ENCODE measurements around the gene SMYD2. TPM values are rescaled to one million over a fixed set of nuclear protein-coding genes. Genes with fewer than 3 reads are reported as not detected.

The SMYD2 gene
- polyA plus RNA-seq, 3 donors: 14.2 to 28.4 (median 23.6) TPM

DNA sequence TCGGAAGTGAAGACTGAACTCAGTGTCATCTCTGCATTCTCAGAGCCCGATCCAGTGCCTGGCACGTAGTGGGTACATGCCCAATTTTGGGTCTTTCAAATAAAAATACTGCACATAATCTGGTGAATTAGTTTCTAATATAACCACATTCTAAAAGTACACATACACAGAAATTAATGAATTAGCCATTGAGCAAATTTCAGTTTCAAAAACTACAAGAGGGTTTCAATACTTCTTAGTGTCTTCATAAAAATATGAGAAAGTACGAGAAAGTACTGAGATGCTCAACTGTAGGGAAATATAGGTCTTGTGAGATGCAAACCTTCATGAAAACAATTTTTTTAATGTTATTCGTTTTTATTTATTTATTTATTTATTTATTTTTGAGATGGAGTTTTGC lies 86.9 kb downstream of the SMYD2 start:
- H3K9me3 ChIP-seq (replicated peaks in 1 of 2; ENCODE audit: control insufficient read depth in 1 of 2, insufficient read depth in 1 of 2, low read length in 2 of 2): no peaks in the 10 kb centered on the region
- peaks cover 5 to 7% of the 10 kb centered on the region in 2 donors for H3K4me1 ChIP-seq (ENCODE audit: control insufficient read depth in 1 of 2, insufficient read depth in 2 of 2, low read length in 2 of 2)
- H2AFZ ChIP-seq (ENCODE audit: insufficient read depth, low read depth, low read length, poor library complexity, severe bottlenecking): no peak overlapping the region
- Mint-ChIP-seq H3K27ac (no peak overlapping the region), H3K4me1 (peaks cover 8% of the 10 kb centered on the region), H3K9me3 (peaks cover 0 to 3% (median 0%) of the 10 kb centered on the region in 7 donors), H3K36me3 (no peaks in the 10 kb centered on the region), H3K27me3 (ENCODE audit: low read depth in 3 of 3) (peaks cover 3 to 7% (median 3%) of the 10 kb centered on the region in 3 donors), H3K4me3 (no peak overlapping the region)
- DNase-seq: no peak
- no peak for TF ChIP-seq CTCF (IDR thresholded peaks at IDR 0.05)
- H3K36me3 ChIP-seq (replicated peaks in 1 of 2; ENCODE audit: control insufficient read depth in 1 of 2, insufficient read depth in 2 of 2, low read length in 2 of 2): no peaks in the 10 kb centered on the region
- H3K4me2 ChIP-seq (replicated peaks; ENCODE audit: extremely low read depth, low read length, poor library complexity, severe bottlenecking): no peak overlapping the region
- H3K27ac ChIP-seq (ENCODE audit: low read depth in 1 of 2, low read length in 2 of 2): no peak overlapping the region
- WGBS (ENCODE audit: insufficient coverage): no CpG with 5 or more reads among the region's 5 CpGs
- H3K27me3 ChIP-seq (ENCODE audit: control insufficient read depth in 2 of 2, insufficient read depth in 2 of 2, low read length in 2 of 2): no peaks in the 10 kb centered on the region
- no peaks in the 10 kb centered on the region for H4K20me1 ChIP-seq (ENCODE audit: insufficient read depth, low read length)
- H3K4me3 ChIP-seq (replicated peaks in 1 of 3; ENCODE audit: low read depth in 2 of 3, low read length in 3 of 3): no peak overlapping the region
- intact Hi-C loops (cut with micrococcal nuclease): no loop called here
- no peaks in the 10 kb centered on the region for H3K79me2 ChIP-seq (ENCODE audit: insufficient read depth, low read length)
- no peak overlapping the region for H3K9ac ChIP-seq (ENCODE audit: insufficient read depth, low read length, poor library complexity, severe bottlenecking)

DNA sequence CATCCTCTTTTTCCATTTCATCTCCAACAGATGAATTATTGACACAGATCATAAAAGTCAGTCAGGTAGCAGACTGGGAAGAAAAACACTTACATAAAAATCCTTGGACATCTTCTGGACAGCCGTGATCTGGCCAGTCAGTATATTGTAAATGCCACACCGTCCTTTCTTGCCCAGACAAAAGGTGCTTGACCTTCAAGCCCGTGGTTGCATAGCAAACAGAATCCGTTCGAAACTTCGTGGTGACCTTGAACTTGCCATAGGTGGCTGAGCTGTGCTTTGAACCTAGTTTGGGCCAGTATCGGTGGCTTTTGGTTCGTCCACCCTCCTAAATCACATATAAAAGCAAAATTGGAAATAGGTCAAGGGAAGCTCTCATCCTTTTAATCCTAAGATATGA lies 88.4 kb downstream of the SMYD2 start:
- H3K4me1 ChIP-seq (ENCODE audit: control insufficient read depth in 1 of 2, insufficient read depth in 2 of 2, low read length in 2 of 2): no peaks in the 10 kb centered on the region
- H3K27ac Mint-ChIP-seq: no peak overlapping the region
- H3K27me3 Mint-ChIP-seq (ENCODE audit: low read depth in 3 of 3): peaks cover 2 to 7% (median 3%) of the 10 kb centered on the region in 3 donors
- H3K4me2 ChIP-seq (replicated peaks; ENCODE audit: extremely low read depth, low read length, poor library complexity, severe bottlenecking): no peak overlapping the region
- H3K9me3 Mint-ChIP-seq: peaks cover 0 to 3% (median 0%) of the 10 kb centered on the region in 7 donors
- WGBS (ENCODE audit: insufficient coverage): 96% methylated on average over 3 of the region's 8 CpGs
- no peak overlapping the region for H2AFZ ChIP-seq (ENCODE audit: insufficient read depth, low read depth, low read length, poor library complexity, severe bottlenecking)
- no peak overlapping the region for H3K27ac ChIP-seq (ENCODE audit: low read depth in 1 of 2, low read length in 2 of 2)
- no peak overlapping the region for H3K4me3 ChIP-seq (replicated peaks in 1 of 3; ENCODE audit: low read depth in 2 of 3, low read length in 3 of 3)
- no peaks in the 10 kb centered on the region for H3K79me2 ChIP-seq (ENCODE audit: insufficient read depth, low read length)
- H3K4me1 Mint-ChIP-seq: no peaks in the 10 kb centered on the region
- no peak overlapping the region for H3K4me3 Mint-ChIP-seq
- no peak overlapping the region for H3K9ac ChIP-seq (ENCODE audit: insufficient read depth, low read length, poor library complexity, severe bottlenecking)
- TF ChIP-seq CTCF (IDR thresholded peaks at IDR 0.05): no peak
- intact Hi-C loops (cut with micrococcal nuclease): no loop called here
- H4K20me1 ChIP-seq (ENCODE audit: insufficient read depth, low read length): no peaks in the 10 kb centered on the region
- H3K27me3 ChIP-seq (ENCODE audit: control insufficient read depth in 2 of 2, insufficient read depth in 2 of 2, low read length in 2 of 2): no peaks in the 10 kb centered on the region
- H3K9me3 ChIP-seq (replicated peaks in 1 of 2; ENCODE audit: control insufficient read depth in 1 of 2, insufficient read depth in 1 of 2, low read length in 2 of 2): no peaks in the 10 kb centered on the region
- H3K36me3 Mint-ChIP-seq: no peaks in the 10 kb centered on the region
- H3K36me3 ChIP-seq (replicated peaks in 1 of 2; ENCODE audit: control insufficient read depth in 1 of 2, insufficient read depth in 2 of 2, low read length in 2 of 2): no peaks in the 10 kb centered on the region
- DNase-seq: no peak

All from CD14-positive monocyte (primary cell).